ENCODE data around the gene BEX4.

BEX4 gene

DNA sequence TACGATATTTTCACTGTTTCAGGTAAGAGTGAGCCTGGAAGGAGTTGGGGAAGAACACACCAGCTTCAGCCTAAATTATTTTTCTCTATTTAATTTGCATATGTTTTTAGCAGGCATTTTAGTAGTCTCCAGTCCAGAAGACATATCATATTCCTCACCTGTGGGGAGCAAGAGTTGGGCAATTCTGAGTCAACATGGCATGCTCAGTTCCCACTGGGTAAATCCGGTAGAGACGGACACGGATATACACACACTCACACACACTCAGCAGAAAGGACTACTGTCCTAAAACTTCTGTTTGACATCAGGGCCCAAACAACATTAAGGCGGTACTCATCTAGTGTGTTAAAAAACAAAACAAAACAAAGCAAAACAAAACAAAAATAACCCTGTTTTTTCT, 4.9 kb upstream of the BEX4 start:
- H3K4me1 ChIP-seq (ENCODE audit: insufficient read depth, low read length, poor library complexity, severe bottlenecking) = no peaks in the 10 kb centered on the region
- no peak overlapping the region for H3K4me3 ChIP-seq (ENCODE audit: low read length, poor library complexity, severe bottlenecking)
- no peaks in the 10 kb centered on the region for H3K9me2 ChIP-seq (replicated peaks; ENCODE audit: low read depth, low read length)
- H3K9me3 ChIP-seq (ENCODE audit: insufficient read depth, low read depth, low read length) = no peaks in the 10 kb centered on the region
- H3K27me3 ChIP-seq (ENCODE audit: insufficient read depth, low read length, poor library complexity, severe bottlenecking) = peaks cover under 1% of the 10 kb centered on the region
- no peaks in the 10 kb centered on the region for H4K20me1 ChIP-seq (ENCODE audit: insufficient read depth, low read length, poor library complexity, severe bottlenecking)
- TF ChIP-seq, protein P1, sequence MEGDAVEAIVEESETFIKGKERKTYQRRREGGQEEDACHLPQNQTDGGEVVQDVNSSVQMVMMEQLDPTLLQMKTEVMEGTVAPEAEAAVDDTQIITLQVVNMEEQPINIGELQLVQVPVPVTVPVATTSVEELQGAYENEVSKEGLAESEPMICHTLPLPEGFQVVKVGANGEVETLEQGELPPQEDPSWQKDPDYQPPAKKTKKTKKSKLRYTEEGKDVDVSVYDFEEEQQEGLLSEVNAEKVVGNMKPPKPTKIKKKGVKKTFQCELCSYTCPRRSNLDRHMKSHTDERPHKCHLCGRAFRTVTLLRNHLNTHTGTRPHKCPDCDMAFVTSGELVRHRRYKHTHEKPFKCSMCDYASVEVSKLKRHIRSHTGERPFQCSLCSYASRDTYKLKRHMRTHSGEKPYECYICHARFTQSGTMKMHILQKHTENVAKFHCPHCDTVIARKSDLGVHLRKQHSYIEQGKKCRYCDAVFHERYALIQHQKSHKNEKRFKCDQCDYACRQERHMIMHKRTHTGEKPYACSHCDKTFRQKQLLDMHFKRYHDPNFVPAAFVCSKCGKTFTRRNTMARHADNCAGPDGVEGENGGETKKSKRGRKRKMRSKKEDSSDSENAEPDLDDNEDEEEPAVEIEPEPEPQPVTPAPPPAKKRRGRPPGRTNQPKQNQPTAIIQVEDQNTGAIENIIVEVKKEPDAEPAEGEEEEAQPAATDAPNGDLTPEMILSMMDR (conservative IDR thresholded peaks at IDR 0.05; ENCODE audit: low read length) = no peak
- TF ChIP-seq EZH2phosphoT487 (IDR thresholded peaks at IDR 0.05; ENCODE audit: borderline replicate concordance) = no peak
- no peaks in the 10 kb centered on the region for H3F3A ChIP-seq (ENCODE audit: low read depth)
- no peaks in the 10 kb centered on the region for H3K36me3 ChIP-seq (ENCODE audit: insufficient read depth, low read length)
- H3K79me2 ChIP-seq (ENCODE audit: insufficient read depth, low read length) = peaks cover under 1% of the 10 kb centered on the region; the same call in 1 of the 2 replicates
- H3K4me2 ChIP-seq (ENCODE audit: low read depth, low read length, poor library complexity, severe bottlenecking) = no peak overlapping the region
- no peak overlapping the region for H2AFZ ChIP-seq (ENCODE audit: low read length)
- H3K9ac ChIP-seq (ENCODE audit: low read depth, low read length, poor library complexity, severe bottlenecking) = no peak overlapping the region

- no peaks in the 10 kb centered on the region for H3K9me2 ChIP-seq (replicated peaks; ENCODE audit: low read depth, low read length)
- H3K4me1 ChIP-seq (ENCODE audit: insufficient read depth, low read length, poor library complexity, severe bottlenecking) = no peaks in the 10 kb centered on the region
- no peaks in the 10 kb centered on the region for H4K20me1 ChIP-seq (ENCODE audit: insufficient read depth, low read length, poor library complexity, severe bottlenecking)
- H3K4me3 ChIP-seq (ENCODE audit: low read length, poor library complexity, severe bottlenecking) = no peak overlapping the region
- H2AFZ ChIP-seq (ENCODE audit: low read length) = 0 out of 2 replicates have a peak overlapping the region, but pooled peaks have one; percentile 7
- H3K36me3 ChIP-seq (ENCODE audit: insufficient read depth, low read length) = no peaks in the 10 kb centered on the region
- H3K79me2 ChIP-seq (ENCODE audit: insufficient read depth, low read length) = peaks cover 11% of the 10 kb centered on the region
- no peaks in the 10 kb centered on the region for H3K9me3 ChIP-seq (ENCODE audit: insufficient read depth, low read depth, low read length)
- H3F3A ChIP-seq (ENCODE audit: low read depth) = no peaks in the 10 kb centered on the region
- no peak overlapping the region for H3K9ac ChIP-seq (ENCODE audit: low read depth, low read length, poor library complexity, severe bottlenecking)
- H3K4me2 ChIP-seq (ENCODE audit: low read depth, low read length, poor library complexity, severe bottlenecking) = no peak overlapping the region
- peaks cover 4% of the 10 kb centered on the region for H3K27me3 ChIP-seq (ENCODE audit: insufficient read depth, low read length, poor library complexity, severe bottlenecking)
- TF ChIP-seq EZH2phosphoT487 (IDR thresholded peaks at IDR 0.05; ENCODE audit: borderline replicate concordance) = no peak
- TF ChIP-seq, protein P1 (conservative IDR thresholded peaks at IDR 0.05; ENCODE audit: low read length) = peak; percentile 55
Measured at GRCh38 chrX:103211012-103211715, 3.7 kb upstream of the BEX4 start.

DNA sequence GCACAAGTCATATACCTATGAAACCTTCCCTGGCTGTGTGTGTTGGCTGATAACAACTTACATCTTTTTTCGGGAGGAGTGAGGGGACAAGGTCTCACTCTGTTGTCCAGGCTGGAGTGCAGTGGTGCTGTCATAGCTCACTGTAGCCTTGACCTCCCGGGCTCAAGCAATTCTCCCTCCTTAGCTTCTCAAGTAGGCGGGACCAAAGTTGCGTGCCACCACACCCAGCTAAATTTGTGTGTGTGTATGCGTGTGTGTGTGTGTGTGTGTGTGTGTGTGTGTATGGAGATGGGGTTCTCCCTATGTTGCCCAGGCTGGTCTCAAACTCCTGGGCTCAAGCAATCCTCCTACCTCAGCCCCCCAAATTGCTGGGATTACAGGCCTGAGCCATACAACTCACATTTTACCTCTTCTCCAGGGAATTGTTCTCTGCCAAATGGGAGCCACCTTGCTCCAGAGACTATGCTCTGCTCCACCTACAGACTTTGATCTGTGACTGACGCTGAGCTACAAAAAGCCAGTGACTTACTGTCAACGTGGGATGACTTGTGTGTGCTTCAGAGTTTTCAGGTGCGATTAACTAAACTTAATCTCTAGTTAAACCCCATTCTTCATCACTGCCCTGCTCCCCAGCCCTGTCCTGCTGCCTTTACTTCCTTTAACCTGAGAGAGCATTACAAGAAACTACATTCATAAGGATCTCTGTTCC, 2.0 kb upstream of the BEX4 start:
- H3K9me3 ChIP-seq (ENCODE audit: insufficient read depth, low read depth, low read length) = no peaks in the 10 kb centered on the region
- H3K27me3 ChIP-seq (ENCODE audit: insufficient read depth, low read length, poor library complexity, severe bottlenecking) = peaks cover 4% of the 10 kb centered on the region
- H3K79me2 ChIP-seq (ENCODE audit: insufficient read depth, low read length) = peaks cover 23% of the 10 kb centered on the region
- no peak overlapping the region for H3K4me2 ChIP-seq (ENCODE audit: low read depth, low read length, poor library complexity, severe bottlenecking)
- H3K4me3 ChIP-seq (ENCODE audit: low read length, poor library complexity, severe bottlenecking) = no peak overlapping the region
- H3K4me1 ChIP-seq (ENCODE audit: insufficient read depth, low read length, poor library complexity, severe bottlenecking) = peaks cover 4% of the 10 kb centered on the region
- no peaks in the 10 kb centered on the region; the same call in 1 of the 2 replicates for H3K36me3 ChIP-seq (ENCODE audit: insufficient read depth, low read length)
- no peaks in the 10 kb centered on the region for H3K9me2 ChIP-seq (replicated peaks; ENCODE audit: low read depth, low read length)
- no peak overlapping the region for H2AFZ ChIP-seq (ENCODE audit: low read length)
- H4K20me1 ChIP-seq (ENCODE audit: insufficient read depth, low read length, poor library complexity, severe bottlenecking) = no peaks in the 10 kb centered on the region
- TF ChIP-seq EZH2phosphoT487 (IDR thresholded peaks at IDR 0.05; ENCODE audit: borderline replicate concordance) = no peak
- TF ChIP-seq, protein P1 (conservative IDR thresholded peaks at IDR 0.05; ENCODE audit: low read length) = no peak
- H3F3A ChIP-seq (ENCODE audit: low read depth) = no peaks in the 10 kb centered on the region
- H3K9ac ChIP-seq (ENCODE audit: low read depth, low read length, poor library complexity, severe bottlenecking) = no peak overlapping the region
